GM12878 (cell line): Measurements from ENCODE around the gene RGL4.

Experiments
- EP300 ChIP-seq, 2 experiments: fragments of 150-350 bp in 1 of 2; IDR thresholded peaks; 2 replicates each; pipeline ENCODE4 v1.6.1; 2011 to 2012; ENCODE audit warnings: low read depth in 2 of 2, low read length in 2 of 2, borderline replicate concordance in 1 of 2, improper control_type of control experiment in 1 of 2, inconsistent platforms in 1 of 2; ENCODE audit not compliant: control insufficient read depth in 1 of 2
- HDGF ChIP-seq: fragments of 450-650 bp; IDR thresholded peaks from 2 replicates; pipeline ENCODE4 v1.6.1; 2016; ENCODE audit warnings: antibody characterized with exemption
- POLR2A ChIP-seq: IDR thresholded peaks from 2 replicates; pipeline ENCODE4 v1.6.1; 2011; ENCODE audit warnings: low read depth, mild to moderate bottlenecking, low read length
- POLR2AphosphoS5 ChIP-seq: IDR thresholded peaks from 2 replicates; pipeline ENCODE4 v1.6.1; 2011; ENCODE audit warnings: mild to moderate bottlenecking, low read length, inconsistent platforms

GRCh38 chr22:23677701-23677995 lies 13.2 kb upstream of the RGL4 start:
- no peak for TF ChIP-seq HDGF
- TF ChIP-seq POLR2AphosphoS5, result no peak
- TF ChIP-seq POLR2A, result no peak
- no peak for TF ChIP-seq EP300 (IDR thresholded peaks at IDR 0.05; ENCODE audit: borderline replicate concordance in 1 of 2, control insufficient read depth in 1 of 2, low read depth in 2 of 2, low read length in 2 of 2)
